PFSK-1 (cell line): ENCODE results near the gene TERB1.

ENCODE experiments used
- FOXP2 ChIP-seq: optimal IDR thresholded peaks from 2 replicates; pipeline ENCODE3; 2011; ENCODE audit warnings: borderline replicate concordance, control low read depth, inconsistent platforms; ENCODE audit not compliant: insufficient read depth; ENCODE audit errors: extremely low read length, extremely low read depth
- POLR2AphosphoS5 ChIP-seq: IDR thresholded peaks from 2 replicates; pipeline ENCODE4 v1.6.1; 2012; ENCODE audit warnings: low read depth, mild to moderate bottlenecking, control low read depth, low read length, moderate library complexity
- SIN3A ChIP-seq: IDR thresholded peaks from 2 replicates; pipeline ENCODE4 v1.6.1; 2012; ENCODE audit warnings: mild to moderate bottlenecking, low read length, moderate library complexity, borderline replicate concordance; ENCODE audit not compliant: insufficient read depth
- TAF1 ChIP-seq: IDR thresholded peaks from 2 replicates; pipeline ENCODE4 v1.6.1; 2012; ENCODE audit warnings: low read length, control low read depth, borderline replicate concordance; ENCODE audit not compliant: insufficient read depth
- TF ChIP-seq, protein P1 (sequence below), 2 experiments: IDR thresholded peaks; 2 replicates each; pipeline versions ENCODE4 v1.6.1 to v1.8.0; 2011 to 2012; ENCODE audit warnings: low read depth in 2 of 2, low read length in 2 of 2, control low read depth in 1 of 2, inconsistent platforms in 1 of 2, mild to moderate bottlenecking in 1 of 2, moderate library complexity in 1 of 2; ENCODE audit not compliant: insufficient read depth in 1 of 2

The TERB1 gene

DNA sequence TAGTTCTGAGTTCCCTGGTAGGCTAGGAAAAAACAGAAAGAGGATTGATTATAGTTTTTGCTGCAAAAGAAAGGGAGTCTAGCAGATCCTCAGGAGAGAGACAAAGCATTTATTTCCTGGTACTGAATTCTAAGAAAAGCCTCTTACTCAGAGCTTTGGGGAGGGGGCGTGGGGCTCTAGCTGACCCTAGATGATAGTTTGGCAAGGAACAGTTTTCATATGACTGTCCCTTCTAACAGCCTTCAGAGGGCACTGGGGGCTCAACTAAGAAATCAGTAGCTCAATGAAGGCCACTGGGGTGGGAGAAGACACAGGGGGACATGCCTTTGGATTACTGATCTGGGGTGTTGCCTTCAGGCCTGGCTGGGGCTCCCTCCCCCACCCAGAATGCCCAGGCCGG lies 46.8 kb upstream of the TERB1 start:
- TF ChIP-seq FOXP2 (no peak), TAF1 (no peak), SIN3A (no peak), POLR2AphosphoS5 (no peak)
- TF ChIP-seq, protein P1, sequence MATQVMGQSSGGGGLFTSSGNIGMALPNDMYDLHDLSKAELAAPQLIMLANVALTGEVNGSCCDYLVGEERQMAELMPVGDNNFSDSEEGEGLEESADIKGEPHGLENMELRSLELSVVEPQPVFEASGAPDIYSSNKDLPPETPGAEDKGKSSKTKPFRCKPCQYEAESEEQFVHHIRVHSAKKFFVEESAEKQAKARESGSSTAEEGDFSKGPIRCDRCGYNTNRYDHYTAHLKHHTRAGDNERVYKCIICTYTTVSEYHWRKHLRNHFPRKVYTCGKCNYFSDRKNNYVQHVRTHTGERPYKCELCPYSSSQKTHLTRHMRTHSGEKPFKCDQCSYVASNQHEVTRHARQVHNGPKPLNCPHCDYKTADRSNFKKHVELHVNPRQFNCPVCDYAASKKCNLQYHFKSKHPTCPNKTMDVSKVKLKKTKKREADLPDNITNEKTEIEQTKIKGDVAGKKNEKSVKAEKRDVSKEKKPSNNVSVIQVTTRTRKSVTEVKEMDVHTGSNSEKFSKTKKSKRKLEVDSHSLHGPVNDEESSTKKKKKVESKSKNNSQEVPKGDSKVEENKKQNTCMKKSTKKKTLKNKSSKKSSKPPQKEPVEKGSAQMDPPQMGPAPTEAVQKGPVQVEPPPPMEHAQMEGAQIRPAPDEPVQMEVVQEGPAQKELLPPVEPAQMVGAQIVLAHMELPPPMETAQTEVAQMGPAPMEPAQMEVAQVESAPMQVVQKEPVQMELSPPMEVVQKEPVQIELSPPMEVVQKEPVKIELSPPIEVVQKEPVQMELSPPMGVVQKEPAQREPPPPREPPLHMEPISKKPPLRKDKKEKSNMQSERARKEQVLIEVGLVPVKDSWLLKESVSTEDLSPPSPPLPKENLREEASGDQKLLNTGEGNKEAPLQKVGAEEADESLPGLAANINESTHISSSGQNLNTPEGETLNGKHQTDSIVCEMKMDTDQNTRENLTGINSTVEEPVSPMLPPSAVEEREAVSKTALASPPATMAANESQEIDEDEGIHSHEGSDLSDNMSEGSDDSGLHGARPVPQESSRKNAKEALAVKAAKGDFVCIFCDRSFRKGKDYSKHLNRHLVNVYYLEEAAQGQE (IDR thresholded peaks at IDR 0.05; ENCODE audit: insufficient read depth in 1 of 2, low read depth in 2 of 2, low read length in 2 of 2): no peak

DNA sequence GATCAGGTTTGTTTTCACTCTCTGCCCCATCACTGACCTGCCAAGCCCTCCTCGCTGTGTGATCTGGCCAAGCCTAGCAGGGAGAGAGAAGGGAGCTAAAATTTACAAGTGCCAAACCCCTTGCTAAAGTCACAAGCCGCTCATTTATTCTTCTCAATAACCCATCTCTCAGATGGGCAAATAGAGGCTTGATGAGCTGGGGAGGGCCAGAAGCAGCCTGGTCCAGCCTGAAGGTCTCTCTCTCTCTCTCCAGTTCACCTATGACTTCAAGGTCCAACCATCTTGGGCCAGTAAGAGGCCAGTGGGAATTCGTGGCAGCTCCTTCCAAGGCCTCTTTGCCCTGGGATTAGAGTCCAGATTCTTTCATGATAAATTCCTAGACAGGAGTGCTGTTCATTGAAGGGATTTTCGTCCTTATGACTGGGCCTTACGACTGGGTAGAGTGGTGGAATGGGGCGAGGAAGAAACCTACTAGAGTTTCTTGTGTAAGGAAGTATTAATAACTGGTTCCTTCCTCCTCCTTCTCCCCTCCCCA lies 46.2 kb upstream of the TERB1 start:
- TF ChIP-seq, protein P1 (IDR thresholded peaks at IDR 0.05; ENCODE audit: insufficient read depth in 1 of 2, low read depth in 2 of 2, low read length in 2 of 2): no peak
- TF ChIP-seq SIN3A (no peak), FOXP2 (no peak), POLR2AphosphoS5 (no peak), TAF1 (no peak)

DNA sequence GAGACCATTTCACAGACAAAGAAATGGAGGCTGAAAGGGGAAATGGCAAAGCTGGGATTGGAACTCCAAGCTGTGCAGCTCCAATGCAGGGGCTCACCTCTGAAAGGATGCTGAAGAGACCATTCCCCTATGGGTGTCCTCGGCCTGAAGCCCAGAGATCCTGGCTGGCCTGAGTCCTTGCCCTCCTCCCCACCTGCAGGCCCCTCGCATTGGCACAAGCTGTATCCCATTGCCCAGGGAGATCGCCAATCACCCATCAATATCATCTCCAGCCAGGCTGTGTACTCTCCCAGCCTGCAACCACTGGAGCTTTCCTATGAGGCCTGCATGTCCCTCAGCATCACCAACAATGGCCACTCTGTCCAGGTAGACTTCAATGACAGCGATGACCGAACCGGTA lies 45.4 kb upstream of the TERB1 start:
- TF ChIP-seq FOXP2 (no peak), POLR2AphosphoS5 (no peak), SIN3A (no peak), TAF1 (no peak)
- TF ChIP-seq, protein P1 (IDR thresholded peaks at IDR 0.05; ENCODE audit: insufficient read depth in 1 of 2, low read depth in 2 of 2, low read length in 2 of 2): no peak

DNA sequence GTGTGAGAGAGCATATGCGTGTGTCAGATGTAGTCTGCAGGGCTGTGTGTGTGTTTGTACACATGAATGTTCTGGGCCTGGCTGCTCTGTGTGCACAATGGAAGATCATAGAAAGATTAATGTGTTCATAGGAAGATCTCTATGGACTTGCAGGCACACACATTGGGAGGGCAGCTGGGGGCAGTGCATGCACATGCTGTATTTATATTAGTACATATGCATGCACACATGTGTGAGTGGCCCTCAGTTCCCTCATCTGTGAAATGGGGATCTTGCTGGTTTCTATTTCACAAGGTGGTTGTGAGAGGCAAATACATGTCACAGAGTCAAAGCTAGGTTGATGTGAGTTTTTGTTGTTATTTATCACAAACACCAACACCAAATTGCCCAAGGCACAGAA lies 44.9 kb upstream of the TERB1 start:
- TF ChIP-seq TAF1: no peak
- TF ChIP-seq, protein P1 (IDR thresholded peaks at IDR 0.05; ENCODE audit: insufficient read depth in 1 of 2, low read depth in 2 of 2, low read length in 2 of 2): no peak

DNA sequence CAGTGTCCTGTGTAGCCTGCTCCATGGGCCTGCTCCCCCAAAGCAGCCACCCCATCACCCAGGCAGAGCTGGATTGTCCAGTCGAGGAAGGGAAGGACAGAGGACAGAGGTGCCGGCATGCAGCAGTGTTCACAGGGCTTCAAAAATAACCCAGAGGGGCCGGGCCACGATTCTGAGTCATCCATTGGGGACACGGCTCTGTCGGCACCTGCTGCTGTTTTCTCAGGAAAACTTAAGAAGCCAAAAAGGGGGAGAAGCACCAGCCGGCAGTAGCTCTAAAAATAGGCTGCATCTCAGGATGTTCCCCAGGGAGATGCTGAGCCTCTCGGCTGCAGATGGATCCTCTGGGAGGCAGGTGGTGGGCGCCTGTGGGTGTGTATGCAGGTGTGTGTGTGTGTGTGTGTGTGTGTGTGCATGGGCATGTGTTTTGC lies 44.4 kb upstream of the TERB1 start:
- TF ChIP-seq, protein P1 (IDR thresholded peaks at IDR 0.05; ENCODE audit: insufficient read depth in 1 of 2, low read depth in 2 of 2, low read length in 2 of 2): no peak
- TF ChIP-seq SIN3A: no peak
- no peak for TF ChIP-seq POLR2AphosphoS5
- no peak for TF ChIP-seq FOXP2
- no peak for TF ChIP-seq TAF1
